ENCODE data around the gene SERPINE3. TPM values are rescaled to one million over a fixed set of nuclear protein-coding genes. Genes with fewer than 3 reads are reported as not detected.

SERPINE3 gene
- total RNA-seq, 5 donors from 2014 or later (not counting 1 experiment from before 2014, with no cell fraction given): not detected

- Histone ChIP-seq H3K4me3 (ENCODE audit: control insufficient read depth in 1 of 2, extremely low read depth in 1 of 2, low read length in 1 of 2) (no peak overlapping the region), H3K9me3 (no peaks in the 10 kb centered on the region), H3K4me1 (ENCODE audit: control insufficient read depth in 1 of 2, extremely low read depth in 1 of 2, insufficient read depth in 2 of 2, low read length in 2 of 2) (no peaks in the 10 kb centered on the region), H3K27ac (ENCODE audit: low read length) (no peak overlapping the region), H3K27me3 (replicated peaks in 1 of 2; ENCODE audit: control insufficient read depth in 2 of 2, extremely low read depth in 1 of 2, insufficient read depth in 2 of 2, low read length in 1 of 2) (no peaks in the 10 kb centered on the region), H3K36me3 (ENCODE audit: control insufficient read depth in 2 of 2, extremely low read depth in 1 of 2, insufficient read depth in 1 of 2, low read length in 1 of 2) (peaks cover 5 to 70% of the 10 kb centered on the region in 2 donors)
- H3K9me3 Mint-ChIP-seq: no peaks in the 10 kb centered on the region
- ChIA-PET POLR2A (interaction anchor here (0.6 to 0.7 kb wide), 2 partner anchors 213 to 656 kb away, joined by 8 to 10 read pairs; no protein-coding TSS in a partner anchor), CTCF (no interaction called here)
- H3K27me3 Mint-ChIP-seq: no peaks in the 10 kb centered on the region
- DNase-seq (no peak), ATAC-seq (replicated peaks in 1 of 4) (no peak)
- peaks cover 28% of the 10 kb centered on the region for H3K36me3 Mint-ChIP-seq
- H3K27ac Mint-ChIP-seq: no peak overlapping the region
- H3K4me1 Mint-ChIP-seq: no peaks in the 10 kb centered on the region
- 11% methylated on average over 1 of the region's 6 CpGs for WGBS (ENCODE audit: insufficient coverage)
- H3K4me3 Mint-ChIP-seq: no peak overlapping the region
These were observed 32.4 kb downstream of the SERPINE3 start for GRCh38 chr13:51371768-51372399.

- no peaks in the 10 kb centered on the region for H3K9me3 ChIP-seq
- POLR2A ChIA-PET: no interaction called here
- Mint-ChIP-seq H3K4me3 (no peak overlapping the region), H3K27me3 (no peaks in the 10 kb centered on the region), H3K27ac (no peak overlapping the region), H3K9me3 (no peaks in the 10 kb centered on the region), H3K36me3 (peaks cover 38% of the 10 kb centered on the region), H3K4me1 (no peaks in the 10 kb centered on the region)
- CTCF ChIA-PET: interaction anchor here in 1 of 2 donors (0.6 kb wide), 1 partner anchor 1283 kb away, joined by 3 read pairs; no protein-coding TSS in a partner anchor
- H3K4me3 ChIP-seq (ENCODE audit: control insufficient read depth in 1 of 2, extremely low read depth in 1 of 2, low read length in 1 of 2): no peak overlapping the region
- DNase-seq (no peak), ATAC-seq (replicated peaks in 1 of 4) (no peak)
- H3K4me1 ChIP-seq (ENCODE audit: control insufficient read depth in 1 of 2, extremely low read depth in 1 of 2, insufficient read depth in 2 of 2, low read length in 2 of 2): no peaks in the 10 kb centered on the region
- H3K27me3 ChIP-seq (replicated peaks in 1 of 2; ENCODE audit: control insufficient read depth in 2 of 2, extremely low read depth in 1 of 2, insufficient read depth in 2 of 2, low read length in 1 of 2): no peaks in the 10 kb centered on the region
- H3K36me3 ChIP-seq (ENCODE audit: control insufficient read depth in 2 of 2, extremely low read depth in 1 of 2, insufficient read depth in 1 of 2, low read length in 1 of 2): peaks cover 5 to 74% of the 10 kb centered on the region in 2 donors
- no peak overlapping the region for H3K27ac ChIP-seq (ENCODE audit: low read length)
- WGBS (ENCODE audit: insufficient coverage): 100% methylated on average over 1 of the region's 2 CpGs
These were observed 34.0 kb downstream of the SERPINE3 start for GRCh38 chr13:51373451-51373850.

- Mint-ChIP-seq H3K27ac (no peak overlapping the region), H3K36me3 (peaks cover 48% of the 10 kb centered on the region), H3K27me3 (no peaks in the 10 kb centered on the region), H3K4me3 (no peak overlapping the region), H3K9me3 (no peaks in the 10 kb centered on the region), H3K4me1 (no peaks in the 10 kb centered on the region)
- no peaks in the 10 kb centered on the region for H3K27me3 ChIP-seq (replicated peaks in 1 of 2; ENCODE audit: control insufficient read depth in 2 of 2, extremely low read depth in 1 of 2, insufficient read depth in 2 of 2, low read length in 1 of 2)
- no peak overlapping the region for H3K27ac ChIP-seq (ENCODE audit: low read length)
- POLR2A ChIA-PET: no interaction called here
- no peaks in the 10 kb centered on the region for H3K4me1 ChIP-seq (ENCODE audit: control insufficient read depth in 1 of 2, extremely low read depth in 1 of 2, insufficient read depth in 2 of 2, low read length in 2 of 2)
- H3K4me3 ChIP-seq (ENCODE audit: control insufficient read depth in 1 of 2, extremely low read depth in 1 of 2, low read length in 1 of 2): no peak overlapping the region
- ATAC-seq (replicated peaks in 1 of 4) (no peak), DNase-seq (no peak)
- H3K9me3 ChIP-seq: no peaks in the 10 kb centered on the region
- CTCF ChIA-PET: interaction anchor here in 1 of 2 donors (0.6 kb wide), 1 partner anchor 231 kb away, joined by 3 read pairs; no protein-coding TSS in a partner anchor
- WGBS (ENCODE audit: insufficient coverage): no CpG with 5 or more reads among the region's 4 CpGs
- H3K36me3 ChIP-seq (ENCODE audit: control insufficient read depth in 2 of 2, extremely low read depth in 1 of 2, insufficient read depth in 1 of 2, low read length in 1 of 2): peaks cover 0 to 35% of the 10 kb centered on the region in 2 donors
These were observed 40.8 kb downstream of the SERPINE3 start for GRCh38 chr13:51380269-51380668.

- no CpG with 5 or more reads among the region's 2 CpGs for WGBS (ENCODE audit: insufficient coverage)
- peaks cover 0 to 12% of the 10 kb centered on the region in 2 donors for H3K36me3 ChIP-seq (ENCODE audit: control insufficient read depth in 2 of 2, extremely low read depth in 1 of 2, insufficient read depth in 1 of 2, low read length in 1 of 2)
- ChIA-PET CTCF (no interaction called here), POLR2A (no interaction called here)
- Mint-ChIP-seq H3K9me3 (no peaks in the 10 kb centered on the region), H3K27me3 (no peaks in the 10 kb centered on the region), H3K36me3 (peaks cover 27% of the 10 kb centered on the region), H3K27ac (no peak overlapping the region), H3K4me1 (peaks cover 0 to 7% (median 2%) of the 10 kb centered on the region in 3 donors), H3K4me3 (no peak overlapping the region)
- H3K4me3 ChIP-seq (ENCODE audit: control insufficient read depth in 1 of 2, extremely low read depth in 1 of 2, low read length in 1 of 2): no peak overlapping the region
- no peaks in the 10 kb centered on the region for H3K4me1 ChIP-seq (ENCODE audit: control insufficient read depth in 1 of 2, extremely low read depth in 1 of 2, insufficient read depth in 2 of 2, low read length in 2 of 2)
- no peaks in the 10 kb centered on the region for H3K27me3 ChIP-seq (replicated peaks in 1 of 2; ENCODE audit: control insufficient read depth in 2 of 2, extremely low read depth in 1 of 2, insufficient read depth in 2 of 2, low read length in 1 of 2)
- ATAC-seq (replicated peaks in 1 of 4): no peak
- no peak overlapping the region for H3K27ac ChIP-seq (ENCODE audit: low read length)
- no peak for DNase-seq
- H3K9me3 ChIP-seq: no peaks in the 10 kb centered on the region
These were observed 45.6 kb downstream of the SERPINE3 start for GRCh38 chr13:51385114-51385513.

GRCh38 chr13:51394724-51395123 lies 55.2 kb downstream of the SERPINE3 start:
- Mint-ChIP-seq H3K4me1 (peaks cover 52 to 55% (median 54%) of the 10 kb centered on the region in 3 donors), H3K27ac (no peak overlapping the region), H3K4me3 (no peak overlapping the region), H3K9me3 (no peaks in the 10 kb centered on the region), H3K36me3 (peaks cover 23% of the 10 kb centered on the region), H3K27me3 (no peaks in the 10 kb centered on the region)
- Histone ChIP-seq H3K27me3 (replicated peaks in 1 of 2; ENCODE audit: control insufficient read depth in 2 of 2, extremely low read depth in 1 of 2, insufficient read depth in 2 of 2, low read length in 1 of 2) (no peaks in the 10 kb centered on the region), H3K9me3 (no peaks in the 10 kb centered on the region), H3K4me1 (ENCODE audit: control insufficient read depth in 1 of 2, extremely low read depth in 1 of 2, insufficient read depth in 2 of 2, low read length in 2 of 2) (no peaks in the 10 kb centered on the region), H3K4me3 (ENCODE audit: control insufficient read depth in 1 of 2, extremely low read depth in 1 of 2, low read length in 1 of 2) (no peak overlapping the region), H3K27ac (ENCODE audit: low read length) (no peak overlapping the region), H3K36me3 (ENCODE audit: control insufficient read depth in 2 of 2, extremely low read depth in 1 of 2, insufficient read depth in 1 of 2, low read length in 1 of 2) (peaks cover 0 to 9% of the 10 kb centered on the region in 2 donors)
- POLR2A ChIA-PET: interaction anchor here in 1 of 2 donors (0.6 kb wide), 1 partner anchor 12 kb away, joined by 3 read pairs; no protein-coding TSS in a partner anchor
- ATAC-seq (replicated peaks in 1 of 4) (no peak), DNase-seq (no peak)
- CTCF ChIA-PET: interaction anchor here in 1 of 2 donors (0.6 to 1.3 kb wide), 3 partner anchors 41 to 621 kb away, joined by 3 read pairs; no protein-coding TSS in a partner anchor

- Histone ChIP-seq H3K4me3 (ENCODE audit: control insufficient read depth in 1 of 2, extremely low read depth in 1 of 2, low read length in 1 of 2) (no peak overlapping the region), H3K36me3 (ENCODE audit: control insufficient read depth in 2 of 2, extremely low read depth in 1 of 2, insufficient read depth in 1 of 2, low read length in 1 of 2) (peaks cover 0 to 11% of the 10 kb centered on the region in 2 donors), H3K9me3 (no peaks in the 10 kb centered on the region), H3K4me1 (ENCODE audit: control insufficient read depth in 1 of 2, extremely low read depth in 1 of 2, insufficient read depth in 2 of 2, low read length in 2 of 2) (no peaks in the 10 kb centered on the region), H3K27me3 (replicated peaks in 1 of 2; ENCODE audit: control insufficient read depth in 2 of 2, extremely low read depth in 1 of 2, insufficient read depth in 2 of 2, low read length in 1 of 2) (no peaks in the 10 kb centered on the region), H3K27ac (ENCODE audit: low read length) (no peak overlapping the region)
- ChIA-PET CTCF (no interaction called here), POLR2A (interaction anchor here in 1 of 2 donors (0.7 kb wide), 1 partner anchor 42 kb away, joined by 3 read pairs; no protein-coding TSS in a partner anchor)
- DNase-seq: no peak
- no peaks in the 10 kb centered on the region for H3K27me3 Mint-ChIP-seq
- H3K4me3 Mint-ChIP-seq: no peak overlapping the region
- ATAC-seq (replicated peaks in 1 of 4): no peak
- H3K27ac Mint-ChIP-seq: peak overlapping the region; percentile 5 to 29
- H3K36me3 Mint-ChIP-seq: peaks cover 31% of the 10 kb centered on the region
- H3K4me1 Mint-ChIP-seq: peaks cover 64 to 68% (median 67%) of the 10 kb centered on the region in 3 donors
- no CpG with 5 or more reads among the region's 2 CpGs for WGBS (ENCODE audit: insufficient coverage)
- H3K9me3 Mint-ChIP-seq: no peaks in the 10 kb centered on the region
These were observed 56.9 kb downstream of the SERPINE3 start for GRCh38 chr13:51396352-51396751.
